CD14-positive monocyte (primary cell): ENCODE data around the gene TMEM218. TPM values are rescaled to one million over a fixed set of nuclear protein-coding genes. Genes with fewer than 3 reads are reported as not detected.
"Not testable (repeated sequence)": the region's sequence is repeated elsewhere in the genome, so short reads cannot be mapped to it uniquely, and the experiment has no call there.

Experiments used
- DNase-seq, 3 donors: peaks; one replicate each; pipeline ENCODE4 v3.0.0-alpha.2; 2011 to 2022
- H2AFZ ChIP-seq: 2 replicates; pipeline ENCODE4 v1.6.0; 2012; ENCODE audit warnings: mild to moderate bottlenecking, low read depth, low read length, inconsistent platforms; ENCODE audit not compliant: insufficient read depth, poor library complexity, severe bottlenecking
- H3K27ac ChIP-seq, 2 donors: 1 replicate in 1 of 2; 2 replicates in 1 of 2; pipeline ENCODE4 v1.5.1; 2012 to 2013; ENCODE audit warnings: low read length in 2 of 2, control low read depth in 1 of 2, inconsistent platforms in 1 of 2, low read depth in 1 of 2, mild to moderate bottlenecking in 1 of 2
- H3K27me3 ChIP-seq, 2 donors: one replicate each; pipeline versions ENCODE4 v1.6.0 to v1.6.1; 2011 to 2013; ENCODE audit warnings: low read length in 2 of 2; ENCODE audit not compliant: control insufficient read depth in 2 of 2, insufficient read depth in 2 of 2
- H3K36me3 ChIP-seq, 2 donors: replicated peaks in 1 of 2; 1 replicate in 1 of 2; 2 replicates in 1 of 2; pipeline versions ENCODE4 v1.5.1 to v1.6.1; 2012 to 2013; ENCODE audit warnings: low read length in 2 of 2, control low read depth in 1 of 2, inconsistent platforms in 1 of 2, mild to moderate bottlenecking in 1 of 2; ENCODE audit not compliant: insufficient read depth in 2 of 2, control insufficient read depth in 1 of 2
- H3K4me1 ChIP-seq, 2 donors: 1 replicate in 1 of 2; 2 replicates in 1 of 2; pipeline versions ENCODE4 v1.5.1 to v1.6.1; 2012 to 2013; ENCODE audit warnings: low read length in 2 of 2, control low read depth in 1 of 2, inconsistent platforms in 1 of 2, mild to moderate bottlenecking in 1 of 2, moderate library complexity in 1 of 2; ENCODE audit not compliant: insufficient read depth in 2 of 2, control insufficient read depth in 1 of 2
- H3K4me2 ChIP-seq: replicated peaks from 2 replicates; pipeline ENCODE3; 2012; ENCODE audit warnings: low read length, moderate library complexity, mild to moderate bottlenecking; ENCODE audit not compliant: poor library complexity, severe bottlenecking; ENCODE audit errors: extremely low read depth
- H3K4me3 ChIP-seq, 3 experiments: fragments of 200-600 bp in 1 of 3; sonication (generic) in 1 of 3; replicated peaks in 1 of 3; 1 replicate in 2 of 3; 2 replicates in 1 of 3; pipeline ENCODE4 v1.5.1; 2011 to 2013; ENCODE audit warnings: low read length in 3 of 3, mild to moderate bottlenecking in 3 of 3, control low read depth in 2 of 3, low read depth in 2 of 3, inconsistent platforms in 1 of 3, moderate library complexity in 1 of 3
- H3K79me2 ChIP-seq: 2 replicates; pipeline ENCODE4 v1.6.0; 2012; ENCODE audit warnings: mild to moderate bottlenecking, control low read depth, inconsistent platforms, low read length, moderate library complexity; ENCODE audit not compliant: insufficient read depth
- H3K9ac ChIP-seq: 2 replicates; pipeline ENCODE4 v1.6.0; 2017; ENCODE audit warnings: low read length, mild to moderate bottlenecking; ENCODE audit not compliant: insufficient read depth, poor library complexity, severe bottlenecking
- H3K9me3 ChIP-seq, 2 donors: replicated peaks in 1 of 2; 1 replicate in 1 of 2; 2 replicates in 1 of 2; pipeline versions ENCODE4 v1.5.1 to v1.6.1; 2012 to 2013; ENCODE audit warnings: low read length in 2 of 2, control low read depth in 1 of 2; ENCODE audit not compliant: control insufficient read depth in 1 of 2, insufficient read depth in 1 of 2
- H4K20me1 ChIP-seq: 2 replicates; pipeline ENCODE4 v1.6.0; 2012; ENCODE audit warnings: mild to moderate bottlenecking, low read length, control low read depth, moderate library complexity; ENCODE audit not compliant: insufficient read depth
- H3K27ac Mint-ChIP-seq, 7 donors: one replicate each; pipeline ENCODE4 v1.8.0; 2020; ENCODE audit warnings: mild to moderate bottlenecking in 7 of 7, mixed read lengths in 7 of 7, moderate library complexity in 6 of 7, inconsistent platforms in 2 of 7
- H3K27me3 Mint-ChIP-seq, 3 donors: one replicate each; pipeline ENCODE4 v1.8.0; 2021 to 2022; ENCODE audit warnings: low read depth in 3 of 3, mild to moderate bottlenecking in 3 of 3, mixed read lengths in 3 of 3, moderate library complexity in 3 of 3, inconsistent platforms in 1 of 3
- H3K36me3 Mint-ChIP-seq, 2 donors: one replicate each; pipeline ENCODE4 v1.8.0; 2020; ENCODE audit warnings: mixed read lengths in 2 of 2, inconsistent platforms in 1 of 2, mild to moderate bottlenecking in 1 of 2
- H3K4me1 Mint-ChIP-seq: one replicate; pipeline ENCODE4 v1.8.0; 2020; ENCODE audit warnings: mild to moderate bottlenecking, mixed read lengths
- H3K4me3 Mint-ChIP-seq, 2 donors: one replicate each; pipeline ENCODE4 v1.8.0; 2020; ENCODE audit warnings: mild to moderate bottlenecking in 2 of 2, mixed read lengths in 2 of 2, moderate library complexity in 1 of 2
- H3K9me3 Mint-ChIP-seq, 7 donors: one replicate each; pipeline ENCODE4 v1.8.0; 2020 to 2022; ENCODE audit warnings: mixed read lengths in 7 of 7, mild to moderate bottlenecking in 6 of 7, moderate library complexity in 6 of 7, inconsistent platforms in 2 of 7
- CTCF ChIP-seq: fragments of 200-600 bp; IDR thresholded peaks from one replicate; pipeline ENCODE4 v1.8.0; 2022; ENCODE audit warnings: antibody characterized with exemption, mild to moderate bottlenecking
- WGBS: methylation state at CpG from one replicate; pipeline ENCODE4 v1.1.5; 2013; ENCODE audit warnings: missing lambda C conversion rate; ENCODE audit not compliant: insufficient coverage; 5-methylcytosine and 5-hydroxymethylcytosine counted together
- intact Hi-C, 2 donors: fragments of 100-400 bp; cut with micrococcal nuclease; formaldehyde crosslinking; loops; one replicate each; pipeline versions ENCODE4 v1.15.0 to v1.15.1; 2023
- polyA plus RNA-seq, 3 donors: library from polyadenylated mRNA; depleted of rRNA in 1 of 3; unstranded in 2 of 3; stranded (reverse) in 1 of 3; fragments of 300-500 nt in 2 of 3; fragments of >200 nt in 1 of 3; fragmentation: Illumina TruSeq in 2 of 3; gene quantifications; 1 replicate in 2 of 3; 2 replicates in 1 of 3; pipeline ENCODE4 v1.2.3, GENCODE V29; 2012 to 2021

Gene TMEM218
- polyA plus RNA-seq, 3 donors, result 40.3 to 57.7 (median 55.7) TPM

GRCh38 chr11:125091247-125091876 lies 20.1 kb downstream of the TMEM218 start:
- H3K9me3 Mint-ChIP-seq, result no peaks in the 10 kb centered on the region
- H3K27me3 Mint-ChIP-seq, result peaks cover 0 to 1% (median 1%) of the 10 kb centered on the region in 3 donors
- H3K36me3 Mint-ChIP-seq, result peaks cover 58 to 71% of the 10 kb centered on the region in 2 donors
- no peak for DNase-seq
- Histone ChIP-seq H3K27ac (peak overlapping the region in 1 of 2 donors; percentile 37), H2AFZ (no peak overlapping the region), H3K27me3 (no peaks in the 10 kb centered on the region), H4K20me1 (no peaks in the 10 kb centered on the region), H3K36me3 (peaks cover 22 to 58% of the 10 kb centered on the region in 2 donors), H3K79me2 (no peaks in the 10 kb centered on the region), H3K9ac (no peak overlapping the region), H3K4me1 (no peaks in the 10 kb centered on the region), H3K9me3 (no peaks in the 10 kb centered on the region), H3K4me2 (no peak overlapping the region), H3K4me3 (no peak overlapping the region)
- H3K4me3 Mint-ChIP-seq, result no peak overlapping the region
- intact Hi-C loops, result no loop called here
- H3K4me1 Mint-ChIP-seq, result peaks cover 8% of the 10 kb centered on the region
- WGBS, result 96% methylated on average over 4 of the region's 5 CpGs
- peak overlapping the region in 4 of 7 donors; percentile 25 to 80 (median 46) for H3K27ac Mint-ChIP-seq
- TF ChIP-seq CTCF, result peak; percentile 41

- DNase-seq, result no peak
- intact Hi-C loops, result no loop called here
- H3K9me3 Mint-ChIP-seq, result no peaks in the 10 kb centered on the region
- peak overlapping the region in 1 of 2 donors; percentile 37 for H3K27ac ChIP-seq
- no peaks in the 10 kb centered on the region for H3K27me3 ChIP-seq
- no peaks in the 10 kb centered on the region for H3K79me2 ChIP-seq
- no peaks in the 10 kb centered on the region for H4K20me1 ChIP-seq
- no peak overlapping the region for H2AFZ ChIP-seq
- peak overlapping the region in 4 of 7 donors; percentile 33 to 62 (median 60) for H3K27ac Mint-ChIP-seq
- H3K4me3 Mint-ChIP-seq, result no peak overlapping the region
- peaks cover 58 to 71% of the 10 kb centered on the region in 2 donors for H3K36me3 Mint-ChIP-seq
- peaks cover 8% of the 10 kb centered on the region for H3K4me1 Mint-ChIP-seq
- 91% methylated on average over 4 of the region's 6 CpGs for WGBS
- peaks cover 27 to 58% of the 10 kb centered on the region in 2 donors for H3K36me3 ChIP-seq
- H3K27me3 Mint-ChIP-seq, result peaks cover 0 to 3% (median 1%) of the 10 kb centered on the region in 3 donors
- no peaks in the 10 kb centered on the region for H3K4me1 ChIP-seq
- H3K4me2 ChIP-seq, result no peak overlapping the region
- H3K9me3 ChIP-seq, result no peaks in the 10 kb centered on the region
- no peak overlapping the region for H3K4me3 ChIP-seq
- H3K9ac ChIP-seq, result no peak overlapping the region
- no peak for TF ChIP-seq CTCF
Measured at GRCh38 chr11:125090816-125091215, 20.6 kb downstream of the TMEM218 start.

- H3K36me3 Mint-ChIP-seq, result peaks cover 64 to 73% of the 10 kb centered on the region in 2 donors
- H3K9ac ChIP-seq, H3K4me3 Mint-ChIP-seq, H3K9me3 ChIP-seq, H3K27me3 ChIP-seq, intact Hi-C loops, H3K4me1 Mint-ChIP-seq, H3K27ac ChIP-seq, H3K4me3 ChIP-seq, H3K79me2 ChIP-seq, DNase-seq, H4K20me1 ChIP-seq, H3K4me1 ChIP-seq, H3K4me2 ChIP-seq, H3K27me3 Mint-ChIP-seq, H2AFZ ChIP-seq, H3K9me3 Mint-ChIP-seq: not testable (repeated sequence)
- H3K27ac Mint-ChIP-seq, result peak overlapping the region in 3 of 7 donors; percentile 0 to 72 (median 33)
- peaks cover 34 to 58% of the 10 kb centered on the region in 2 donors for H3K36me3 ChIP-seq
- 94% methylated on average over 7 of the region's 10 CpGs for WGBS
Measured at GRCh38 chr11:125090151-125090550, 21.3 kb downstream of the TMEM218 start.
